Esophagus squamous epithelium (tissue), 4 donors: ENCODE data around the gene OR5A2.

Source experiments
- POLR2A ChIP-seq, 4 donors: fragments of 450-650 bp; IDR thresholded peaks; one replicate each; pipeline ENCODE4 v1.6.1; 2017; ENCODE audit warnings: antibody characterized with exemption in 4 of 4, mild to moderate bottlenecking in 4 of 4, moderate library complexity in 3 of 4
- TF ChIP-seq, protein P1 (sequence below), 6 experiments: fragments of 450-650 bp in 4 of 6; fragments of 200-600 bp in 2 of 6; sonication (generic) in 2 of 6; IDR thresholded peaks; one replicate each; pipeline ENCODE4 v1.5.1; 2016 to 2019; ENCODE audit warnings: antibody characterized with exemption in 6 of 6, mild to moderate bottlenecking in 4 of 6, moderate library complexity in 4 of 6

DNA sequence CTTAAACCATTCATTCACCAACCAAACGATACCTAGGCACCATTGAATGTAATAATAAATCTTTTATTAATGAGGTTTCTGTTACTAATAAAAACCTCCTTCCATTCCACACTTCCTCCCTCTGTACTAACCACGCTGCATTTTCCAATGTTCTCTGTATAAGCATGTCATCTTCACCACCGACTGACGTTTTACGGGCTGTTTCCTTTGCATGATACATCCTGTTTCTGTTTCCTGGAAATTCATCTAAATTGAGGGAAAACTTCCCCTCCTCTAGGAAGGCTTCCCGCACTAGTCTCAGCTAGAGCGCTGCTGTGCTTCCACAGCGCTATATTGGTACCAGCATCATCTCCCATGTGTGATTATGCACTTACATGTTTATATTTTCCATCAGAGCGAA, 49.0 kb upstream of the OR5A2 start:
- TF ChIP-seq, protein P1, sequence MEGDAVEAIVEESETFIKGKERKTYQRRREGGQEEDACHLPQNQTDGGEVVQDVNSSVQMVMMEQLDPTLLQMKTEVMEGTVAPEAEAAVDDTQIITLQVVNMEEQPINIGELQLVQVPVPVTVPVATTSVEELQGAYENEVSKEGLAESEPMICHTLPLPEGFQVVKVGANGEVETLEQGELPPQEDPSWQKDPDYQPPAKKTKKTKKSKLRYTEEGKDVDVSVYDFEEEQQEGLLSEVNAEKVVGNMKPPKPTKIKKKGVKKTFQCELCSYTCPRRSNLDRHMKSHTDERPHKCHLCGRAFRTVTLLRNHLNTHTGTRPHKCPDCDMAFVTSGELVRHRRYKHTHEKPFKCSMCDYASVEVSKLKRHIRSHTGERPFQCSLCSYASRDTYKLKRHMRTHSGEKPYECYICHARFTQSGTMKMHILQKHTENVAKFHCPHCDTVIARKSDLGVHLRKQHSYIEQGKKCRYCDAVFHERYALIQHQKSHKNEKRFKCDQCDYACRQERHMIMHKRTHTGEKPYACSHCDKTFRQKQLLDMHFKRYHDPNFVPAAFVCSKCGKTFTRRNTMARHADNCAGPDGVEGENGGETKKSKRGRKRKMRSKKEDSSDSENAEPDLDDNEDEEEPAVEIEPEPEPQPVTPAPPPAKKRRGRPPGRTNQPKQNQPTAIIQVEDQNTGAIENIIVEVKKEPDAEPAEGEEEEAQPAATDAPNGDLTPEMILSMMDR (IDR thresholded peaks at IDR 0.05): no peak
- TF ChIP-seq POLR2A (IDR thresholded peaks at IDR 0.05): no peak
